Measurements from ENCODE around the gene POF1B.
"Not testable (repeated sequence)": the region's sequence is repeated elsewhere in the genome, so short reads cannot be mapped to it uniquely, and the experiment has no call there.

The POF1B gene

DNA sequence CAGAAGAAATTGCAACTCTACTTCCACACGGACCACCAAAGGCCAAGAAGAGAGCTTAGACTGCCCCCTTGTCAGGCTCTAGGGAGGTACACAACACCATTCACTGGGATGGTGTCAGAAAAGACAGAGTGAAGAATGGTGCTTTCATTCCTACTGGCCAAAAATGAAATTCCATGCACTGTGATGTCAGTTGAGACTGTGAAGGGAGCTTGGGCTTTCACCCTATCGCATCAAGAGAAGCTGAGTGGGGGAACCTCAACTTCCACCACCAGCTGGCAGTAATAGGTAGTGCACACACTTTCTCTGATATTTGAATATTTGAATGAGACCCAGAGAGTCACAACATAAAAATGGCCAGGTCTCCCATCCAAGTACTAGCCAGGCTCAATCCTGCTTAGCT lies 69.7 kb downstream of the POF1B start:
- Histone ChIP-seq H3K4me3 (no peak overlapping the region), H3K27ac (no peak overlapping the region)
- no peak for DNase-seq (ENCODE audit: low spot score)
- no peak for TF ChIP-seq CTCF (IDR thresholded peaks at IDR 0.05)

- H3K4me3 ChIP-seq, result no peak overlapping the region
- no peak overlapping the region for H3K27ac ChIP-seq
- no peak for TF ChIP-seq CTCF (IDR thresholded peaks at IDR 0.05)
- no peak for DNase-seq (ENCODE audit: low spot score)
Measured at GRCh38 chrX:85303544-85303943, 75.9 kb downstream of the POF1B start.

- DNase-seq (ENCODE audit: low spot score), result no peak
- Histone ChIP-seq H3K27ac (no peak overlapping the region), H3K4me3 (no peak overlapping the region)
- no peak for TF ChIP-seq CTCF (IDR thresholded peaks at IDR 0.05)
Measured at GRCh38 chrX:85288992-85289723, 90.3 kb downstream of the POF1B start.

- H3K4me3 ChIP-seq; DNase-seq (ENCODE audit: low spot score); H3K27ac ChIP-seq: not testable (repeated sequence)
Measured at GRCh38 chrX:85285286-85285685, 94.2 kb downstream of the POF1B start.

- TF ChIP-seq CTCF (IDR thresholded peaks at IDR 0.05), result no peak
- peak overlapping the region; percentile 76 for H3K4me3 ChIP-seq
- no peak for DNase-seq (ENCODE audit: low spot score)
- peak overlapping the region; percentile 40 to 62 for H3K27ac ChIP-seq
Measured at GRCh38 chrX:85244450-85245211, 134.8 kb downstream of the POF1B start.

DNA sequence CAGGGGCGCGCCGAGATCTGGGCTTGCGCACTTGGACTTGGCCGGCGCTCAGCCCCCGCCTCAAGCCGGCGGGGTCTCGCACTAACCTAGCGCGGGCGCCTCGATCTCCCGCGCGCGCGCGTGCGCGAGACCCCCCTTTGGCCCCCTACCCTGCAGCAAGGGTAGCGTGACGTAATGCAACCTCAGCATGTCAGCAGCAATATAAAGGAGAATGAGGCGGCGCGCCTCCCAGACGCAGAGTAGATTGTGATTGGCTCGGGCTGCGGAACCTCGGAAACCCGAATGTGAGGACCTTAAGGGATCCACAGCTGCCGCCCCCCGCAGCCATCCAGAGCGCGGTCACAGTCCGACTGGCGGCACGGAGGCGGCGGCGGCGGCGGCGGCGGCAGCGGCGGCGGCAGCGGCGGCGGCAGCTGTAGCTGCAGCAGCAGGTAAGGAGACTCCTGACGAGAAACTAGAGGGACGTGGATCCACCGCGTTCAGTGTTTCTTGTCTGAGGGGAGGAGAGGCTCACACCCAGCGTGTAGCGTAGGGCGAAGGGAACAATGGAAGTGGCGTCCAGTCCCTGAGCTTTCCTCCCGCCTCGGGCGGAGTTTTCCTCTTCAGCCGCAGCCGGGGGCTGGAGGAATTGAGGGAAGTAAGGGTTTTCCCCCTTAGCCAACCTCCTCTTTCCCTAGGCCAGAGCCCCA lies 135.6 kb downstream of the POF1B start, which contains the start of the genes SATL1 and ZNF711:
SATL1 (minus strand) TSS at position 19 of the 689 bp plus-strand sequence. CDS start 134,811 bp downstream, outside the sequence.
ZNF711 (plus strand) TSS at position 231 of the 689 bp plus-strand sequence. CDS start 3,582 bp downstream, outside the sequence.
- peak within 1 kb of the TSS; percentile 40 to 62 for H3K27ac ChIP-seq
- TF ChIP-seq CTCF (IDR thresholded peaks at IDR 0.05), result no peak
- H3K4me3 ChIP-seq, result peak within 1 kb of the TSS; percentile 76
- DNase-seq (ENCODE audit: low spot score), result no peak

DNA sequence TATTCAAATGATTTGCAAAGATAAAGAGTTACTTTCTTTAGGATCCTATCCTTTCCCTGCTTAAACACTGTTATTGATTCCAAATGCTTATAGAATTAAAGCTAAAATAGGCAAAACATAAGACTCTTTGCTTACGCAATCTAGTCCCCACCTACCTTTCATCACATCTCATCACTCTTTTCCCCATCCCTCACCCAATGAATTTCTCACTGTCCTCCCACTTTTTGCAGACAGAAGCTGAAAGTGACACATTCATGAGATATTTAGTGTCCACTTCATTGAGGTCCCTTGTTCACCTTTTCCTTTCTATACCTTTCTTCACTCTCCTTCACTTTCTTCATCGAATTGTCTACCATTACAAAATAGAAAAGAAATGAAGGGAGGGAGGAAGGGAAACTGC lies 136.3 kb downstream of the POF1B start:
- peak overlapping the region; percentile 76 for H3K4me3 ChIP-seq
- DNase-seq (ENCODE audit: low spot score), result no peak
- TF ChIP-seq CTCF (IDR thresholded peaks at IDR 0.05), result no peak
- no peak overlapping the region for H3K27ac ChIP-seq

All from coronary artery (tissue), 2 donors.